Activated CD4-positive, CD25-positive, alpha-beta regulatory T cell treated with anti-CD3 and anti-CD28 coated beads, Interleukin-2, amount 50 U/mL, for 72 hours (primary cell): ENCODE measurements around the gene USE1.
"Not testable (repeated sequence)": the region's sequence is repeated elsewhere in the genome, so short reads cannot be mapped to it uniquely, and the experiment has no call there.

Experiments
- DNase-seq: peaks from one replicate; pipeline ENCODE4 v3.0.0; 2021

Gene USE1

GRCh38 chr19:17215127-17215971 lies at the start of gene USE1:
Gene USE1 (plus strand): TSS chr19:17215357. CDS start chr19:17215406, 49 bp downstream.
- peak; percentile 85 for DNase-seq

- no peak for DNase-seq
These were observed 49.4 kb upstream of the USE1 start for GRCh38 chr19:17165715-17166114.

GRCh38 chr19:17170538-17171297 lies 44.4 kb upstream of the USE1 start:
- no peak for DNase-seq

- no peak for DNase-seq
These were observed 43.3 kb upstream of the USE1 start for GRCh38 chr19:17171874-17172273.

DNA sequence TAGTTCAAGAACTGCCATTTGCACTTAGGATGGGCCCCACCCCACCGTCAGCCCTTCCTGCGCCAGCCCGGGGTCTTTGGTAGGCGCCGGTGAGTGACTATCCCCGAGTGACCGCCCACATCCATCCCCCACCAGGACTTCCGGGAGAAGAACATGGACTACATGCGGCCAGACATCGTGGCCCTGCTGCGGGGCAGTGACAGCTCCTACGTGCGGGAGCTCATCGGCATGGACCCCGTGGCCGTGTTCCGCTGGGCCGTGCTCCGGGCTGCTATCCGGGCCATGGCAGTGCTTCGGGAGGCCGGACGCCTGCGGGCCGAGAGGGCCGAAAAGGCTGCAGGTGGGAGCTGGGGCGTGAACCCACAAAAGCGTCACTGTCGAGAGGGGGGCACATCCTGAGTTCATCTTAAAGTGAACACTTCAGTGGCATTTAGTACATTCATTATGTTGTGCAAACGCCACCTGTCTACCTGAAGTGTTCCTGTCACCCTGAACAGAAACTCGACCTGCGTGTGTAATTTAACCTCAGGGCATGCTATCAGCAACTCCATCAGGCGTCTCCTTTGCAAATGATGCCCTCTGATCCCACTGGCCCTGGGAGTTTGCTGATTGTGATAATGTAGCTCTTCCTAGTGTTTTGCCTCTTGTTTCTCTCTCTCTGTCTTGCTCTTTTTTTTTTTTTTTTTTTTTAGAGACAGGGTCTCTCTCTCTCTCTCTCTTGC lies 42.4 kb upstream of the USE1 start:
- no peak for DNase-seq

DNA sequence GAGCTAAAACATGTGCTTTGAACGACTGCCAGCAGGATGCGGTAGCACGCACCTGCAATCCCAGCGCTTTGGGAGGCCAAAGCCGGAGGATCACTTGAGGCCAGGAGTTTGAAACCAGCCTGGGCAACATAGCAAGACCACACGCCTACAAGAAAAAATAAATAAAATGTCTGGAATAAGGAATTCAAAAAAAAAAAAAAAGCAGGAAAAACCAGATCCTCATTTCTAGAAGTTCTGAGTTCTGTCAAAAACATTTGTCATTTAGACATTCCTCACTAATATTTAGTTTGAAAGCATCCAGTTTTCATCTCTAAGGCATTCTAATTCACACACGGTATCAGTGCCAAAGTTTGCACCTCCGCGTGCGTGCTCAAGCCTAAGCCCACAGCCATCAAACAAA lies 36.9 kb upstream of the USE1 start:
- DNase-seq, result no peak

DNA sequence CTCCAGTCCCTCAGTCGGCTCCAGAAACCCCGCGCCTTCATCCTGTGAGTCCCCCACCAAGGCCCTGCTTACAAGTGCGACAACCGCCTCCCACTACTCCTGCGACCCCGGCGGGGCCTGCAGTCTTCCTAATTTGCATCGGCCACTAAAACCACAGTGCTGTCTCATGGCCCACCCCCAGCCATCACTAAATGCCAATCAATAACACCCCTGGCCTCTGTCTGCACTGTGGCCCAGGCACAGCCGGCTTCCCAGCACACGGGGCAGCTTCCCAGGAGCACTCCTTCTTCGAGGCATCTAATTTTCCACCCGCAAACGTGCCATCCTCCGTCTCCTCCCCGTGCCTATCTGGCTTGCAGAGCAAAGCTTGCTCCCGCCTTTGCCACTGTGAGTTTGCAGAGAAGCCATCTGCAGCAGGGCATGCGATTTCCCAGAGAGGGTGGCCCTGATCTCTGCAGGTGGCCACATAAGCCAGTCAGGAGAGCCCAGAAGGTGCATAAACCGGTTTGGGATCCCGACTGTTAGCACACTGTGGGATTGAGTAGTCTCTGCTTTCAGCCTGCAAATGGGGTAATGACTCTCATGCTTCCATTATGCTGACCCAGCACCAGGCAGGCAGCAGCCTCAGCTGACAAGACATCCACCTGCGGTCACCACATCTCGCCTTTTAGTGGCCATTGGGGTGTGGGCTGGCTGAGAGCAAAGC lies 34.0 kb upstream of the USE1 start:
- DNase-seq, result no peak

DNA sequence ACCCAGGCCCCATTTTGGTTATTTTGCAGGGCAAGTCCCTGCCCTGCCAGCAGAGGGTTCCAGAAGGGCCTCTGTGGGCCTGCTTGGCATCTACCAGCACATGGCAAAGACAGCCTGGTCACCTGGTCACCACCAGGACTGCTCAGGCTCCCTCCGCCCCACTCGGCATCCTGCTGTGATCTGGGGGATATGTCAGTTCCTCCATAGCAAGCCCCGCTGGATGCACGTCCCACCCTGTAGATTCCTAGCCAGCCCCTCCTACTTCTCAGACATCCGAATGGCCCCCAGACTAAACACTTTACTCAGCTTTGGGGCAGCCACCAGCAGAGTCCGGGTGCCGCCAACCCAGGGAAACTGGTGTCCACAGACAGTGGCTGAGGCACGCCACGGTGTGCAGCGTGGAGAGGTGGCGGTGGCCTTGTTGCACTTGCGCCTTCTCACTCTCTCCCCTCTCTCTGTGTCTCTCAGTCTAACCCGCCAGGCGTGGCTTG lies 31.8 kb upstream of the USE1 start:
- no peak for DNase-seq

GRCh38 chr19:17183858-17184321 lies 31.3 kb upstream of the USE1 start:
- DNase-seq, result no peak

- no peak for DNase-seq
These were observed 30.8 kb upstream of the USE1 start for GRCh38 chr19:17184371-17184841.

DNA sequence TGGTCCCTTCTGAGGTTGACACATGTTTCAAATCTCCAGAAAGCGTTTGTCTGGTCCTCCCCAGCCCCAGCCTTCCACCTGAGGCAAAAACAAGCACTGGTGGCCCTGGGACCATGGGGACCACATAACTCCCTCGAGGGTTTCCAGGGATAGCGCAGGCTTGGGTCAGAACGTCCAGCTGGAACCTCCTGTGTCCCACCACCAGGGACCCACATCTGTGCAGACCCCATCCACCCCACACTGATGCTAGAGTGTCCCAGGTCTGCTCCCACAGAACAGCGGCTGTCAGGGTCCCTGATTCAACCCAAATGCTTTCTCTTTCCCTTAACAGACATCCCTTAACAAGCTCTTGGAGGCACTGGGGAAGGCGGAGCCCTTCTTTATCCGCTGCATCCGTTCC lies 29.6 kb upstream of the USE1 start:
- DNase-seq, result no peak

DNA sequence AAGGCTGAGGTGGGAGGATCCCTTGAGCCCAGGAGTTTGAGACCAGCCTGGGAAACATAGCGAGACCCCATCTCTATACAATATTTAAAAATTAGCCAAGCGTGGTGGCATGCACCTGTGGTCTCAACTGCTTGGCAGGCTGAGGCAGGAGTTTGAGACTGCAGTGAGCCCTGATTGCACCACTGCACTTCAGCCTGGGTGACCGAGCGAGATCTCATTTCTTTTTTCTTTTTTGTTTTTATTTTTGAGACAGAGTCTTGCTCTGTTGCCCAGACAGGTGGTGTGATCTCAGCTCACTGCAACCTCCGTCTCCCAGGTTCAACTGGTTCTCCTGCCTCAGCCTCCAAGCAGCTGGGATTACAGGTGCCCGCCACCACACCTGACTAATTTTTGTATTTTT lies 23.4 kb upstream of the USE1 start:
- DNase-seq, result not testable (repeated sequence)

DNA sequence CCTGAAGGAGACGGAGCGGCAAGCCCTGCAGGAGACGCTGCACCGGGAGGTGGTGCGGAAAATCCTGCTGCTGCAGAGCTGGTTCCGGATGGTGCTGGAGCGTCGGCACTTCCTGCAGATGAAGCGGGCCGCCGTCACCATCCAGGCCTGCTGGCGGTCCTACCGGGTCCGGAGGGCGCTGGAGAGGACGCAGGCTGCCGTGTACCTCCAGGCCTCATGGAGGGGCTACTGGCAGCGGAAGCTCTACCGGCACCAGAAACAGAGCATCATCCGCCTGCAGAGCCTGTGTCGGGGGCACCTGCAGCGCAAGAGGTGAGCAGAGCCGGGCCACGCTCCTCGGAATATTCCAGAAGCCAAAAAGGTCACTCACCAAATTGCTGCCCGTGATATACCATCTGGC lies 22.4 kb upstream of the USE1 start:
- no peak for DNase-seq

GRCh38 chr19:17194608-17195007 lies 20.5 kb upstream of the USE1 start:
- no peak for DNase-seq

DNA sequence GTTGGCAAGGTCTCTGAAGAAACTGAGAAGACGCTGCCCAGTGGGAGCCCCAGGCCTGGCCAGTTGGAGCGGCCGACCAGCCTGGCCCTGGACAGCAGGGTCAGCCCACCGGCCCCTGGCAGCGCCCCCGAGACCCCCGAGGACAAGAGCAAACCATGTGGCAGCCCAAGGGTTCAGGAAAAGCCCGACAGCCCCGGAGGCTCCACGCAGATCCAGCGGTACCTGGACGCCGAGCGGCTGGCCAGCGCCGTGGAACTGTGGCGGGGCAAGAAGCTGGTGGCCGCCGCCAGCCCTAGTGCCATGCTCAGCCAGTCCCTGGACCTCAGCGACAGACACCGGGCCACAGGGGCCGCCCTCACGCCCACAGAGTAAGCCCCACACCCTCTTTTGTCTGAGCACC lies 20.1 kb upstream of the USE1 start:
- DNase-seq, result no peak

DNA sequence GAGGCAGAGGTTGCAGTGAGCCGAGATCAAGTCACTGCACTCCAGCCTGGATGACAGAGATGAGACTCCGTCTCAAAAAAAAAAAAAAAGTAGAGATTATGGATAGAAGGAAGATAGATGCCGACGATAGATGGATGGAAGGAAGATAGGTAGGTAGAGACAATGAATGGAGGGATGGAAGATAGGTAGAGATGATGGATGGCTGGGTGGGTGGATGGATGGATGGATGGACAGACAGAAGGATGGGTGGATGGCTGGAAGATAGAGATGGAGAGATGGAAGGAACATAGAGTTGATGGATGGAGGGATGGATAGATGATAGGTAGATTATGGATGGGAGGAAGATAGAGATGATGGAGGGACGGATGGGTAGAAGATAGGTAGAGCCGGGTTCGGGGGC lies 18.5 kb upstream of the USE1 start:
- no peak for DNase-seq

- DNase-seq, result no peak
These were observed 17.5 kb upstream of the USE1 start for GRCh38 chr19:17197666-17198065.

- DNase-seq, result no peak
These were observed 14.6 kb upstream of the USE1 start for GRCh38 chr19:17200408-17201079.

DNA sequence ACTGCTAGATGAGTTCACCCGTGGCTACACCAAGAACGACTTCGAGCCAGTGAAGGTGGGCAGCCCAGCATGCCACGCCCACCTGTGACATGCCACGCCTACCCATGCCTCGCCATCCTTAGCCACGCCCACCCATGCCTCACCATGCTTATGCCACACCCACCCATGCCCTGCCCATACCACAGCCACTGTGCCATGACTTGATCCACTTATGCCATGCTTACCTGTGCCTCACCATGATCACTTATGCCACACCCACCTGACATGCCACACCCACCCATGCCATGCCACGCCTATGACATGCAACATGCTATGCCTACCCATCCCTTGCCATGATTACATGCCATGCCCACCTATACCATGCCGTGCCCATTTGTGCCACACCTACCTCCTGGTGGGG lies 12.9 kb upstream of the USE1 start:
- DNase-seq, result no peak

DNA sequence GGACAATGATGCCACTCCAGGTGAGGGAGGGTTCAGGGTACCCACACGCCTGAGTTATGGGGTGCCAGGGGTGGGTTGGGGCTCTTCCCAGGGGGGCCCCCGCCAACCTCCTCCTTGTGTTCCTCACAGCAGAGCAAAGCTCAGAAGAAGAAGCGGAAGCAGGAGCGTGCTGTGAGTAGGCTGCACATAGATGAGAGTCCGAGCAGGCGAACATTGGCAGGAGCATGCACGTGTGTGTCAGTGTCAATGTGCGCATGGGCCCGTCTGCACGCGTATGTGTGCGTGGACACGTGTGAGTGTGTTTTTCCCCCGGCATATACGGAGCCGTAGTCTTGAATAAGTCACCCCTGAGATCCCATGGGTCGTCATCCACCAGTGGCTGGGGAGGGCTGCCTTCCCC lies 12.4 kb upstream of the USE1 start:
- DNase-seq, result no peak

GRCh38 chr19:17205237-17206140 lies 9.7 kb upstream of the USE1 start:
- peak; percentile 47 for DNase-seq
